HG03469 (cell line): ENCODE data around the gene CACNA1A.
"Not testable (repeated sequence)": the region's sequence is repeated elsewhere in the genome, so short reads cannot be mapped to it uniquely, and the experiment has no call there.

ENCODE experiments used
- ATAC-seq: cut with Tn5 transposase; IDR thresholded peaks from one replicate; pipeline ENCODE4 v1.9.1; 2021; ENCODE audit warnings: mild to moderate bottlenecking, moderate library complexity, moderate number of reproducible peaks; ENCODE audit not compliant: unreplicated experiment

CACNA1A gene

DNA sequence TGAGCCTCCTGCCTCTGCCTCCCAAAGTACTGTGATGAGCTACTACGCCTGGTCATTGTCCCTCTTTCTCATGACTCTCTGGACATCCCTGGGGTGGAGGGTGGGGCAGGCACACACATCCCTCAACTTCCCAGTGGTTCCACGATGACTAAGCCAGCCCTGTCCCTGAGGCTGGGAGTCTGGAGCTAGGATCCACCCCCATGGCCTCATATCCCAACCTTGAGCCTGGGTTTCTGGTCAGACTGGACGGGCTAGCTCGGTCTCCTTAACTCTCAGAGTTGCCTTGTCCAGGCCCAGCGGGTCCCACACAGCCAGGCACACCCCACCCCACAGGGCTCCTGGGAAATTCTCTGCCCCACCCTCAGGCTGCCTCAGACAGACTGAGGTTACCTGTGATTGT is 336.5 kb downstream of the CACNA1A start:
- no peak for ATAC-seq

DNA sequence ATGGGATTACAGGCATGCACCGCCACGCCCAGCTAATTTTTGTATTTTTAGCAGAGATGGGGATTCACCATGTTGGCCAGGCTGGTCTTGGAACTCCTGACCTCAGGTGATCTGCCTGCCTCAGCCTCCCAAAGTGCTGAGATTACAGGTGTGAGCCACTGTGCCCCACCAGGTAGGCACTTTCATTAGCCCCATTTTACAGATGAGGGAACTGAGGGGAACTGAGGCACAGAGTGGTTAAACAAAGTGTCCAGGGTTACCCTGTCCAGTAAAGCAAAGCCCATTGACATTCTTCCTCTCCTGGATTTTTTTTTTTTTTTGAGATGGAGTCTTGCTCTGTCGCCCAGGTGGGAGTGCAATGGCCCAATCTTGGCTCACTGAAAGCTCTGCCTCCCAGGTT is 340.1 kb downstream of the CACNA1A start:
- not testable (repeated sequence) for ATAC-seq

DNA sequence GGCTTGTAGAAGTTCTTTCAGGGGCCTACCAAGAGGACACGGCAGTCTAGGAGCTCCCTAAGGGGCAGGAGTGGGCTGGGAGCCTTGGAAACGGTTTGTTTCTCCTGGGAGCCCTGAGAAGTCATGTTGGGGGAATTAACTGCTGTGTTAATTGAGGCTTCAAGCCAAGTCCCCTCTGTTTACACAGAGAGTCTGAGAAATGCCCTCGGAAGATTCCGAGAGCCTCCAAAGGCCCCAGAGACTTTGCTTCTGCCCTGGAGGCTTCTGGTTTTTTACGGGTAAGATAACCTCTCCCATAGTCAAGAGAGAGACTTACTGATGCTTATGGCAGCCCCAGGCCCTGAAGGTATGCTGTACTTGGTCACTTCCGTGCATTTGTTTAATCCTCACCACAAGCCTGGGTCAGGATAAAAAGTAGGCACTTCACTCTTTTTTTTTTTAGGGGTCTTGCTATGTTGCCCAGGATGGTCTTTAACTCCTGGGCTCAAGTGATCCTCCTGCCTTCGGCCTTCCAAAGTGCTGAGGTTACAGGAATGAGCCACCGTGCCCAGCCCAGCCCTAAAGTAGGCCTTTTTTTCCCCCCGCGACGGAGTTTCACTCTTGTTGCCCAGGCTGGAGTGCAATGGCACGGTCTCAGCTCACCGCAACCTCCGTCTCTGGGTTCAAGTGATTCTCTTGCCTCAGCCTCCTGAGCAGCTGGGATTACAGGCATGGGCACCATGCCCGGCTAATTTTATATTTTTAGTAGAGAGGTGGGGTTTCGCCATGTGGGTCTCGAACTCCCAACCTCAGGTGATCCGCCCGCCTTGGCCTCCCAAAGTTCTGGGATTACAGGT is 340.9 kb downstream of the CACNA1A start:
- no peak for ATAC-seq

DNA sequence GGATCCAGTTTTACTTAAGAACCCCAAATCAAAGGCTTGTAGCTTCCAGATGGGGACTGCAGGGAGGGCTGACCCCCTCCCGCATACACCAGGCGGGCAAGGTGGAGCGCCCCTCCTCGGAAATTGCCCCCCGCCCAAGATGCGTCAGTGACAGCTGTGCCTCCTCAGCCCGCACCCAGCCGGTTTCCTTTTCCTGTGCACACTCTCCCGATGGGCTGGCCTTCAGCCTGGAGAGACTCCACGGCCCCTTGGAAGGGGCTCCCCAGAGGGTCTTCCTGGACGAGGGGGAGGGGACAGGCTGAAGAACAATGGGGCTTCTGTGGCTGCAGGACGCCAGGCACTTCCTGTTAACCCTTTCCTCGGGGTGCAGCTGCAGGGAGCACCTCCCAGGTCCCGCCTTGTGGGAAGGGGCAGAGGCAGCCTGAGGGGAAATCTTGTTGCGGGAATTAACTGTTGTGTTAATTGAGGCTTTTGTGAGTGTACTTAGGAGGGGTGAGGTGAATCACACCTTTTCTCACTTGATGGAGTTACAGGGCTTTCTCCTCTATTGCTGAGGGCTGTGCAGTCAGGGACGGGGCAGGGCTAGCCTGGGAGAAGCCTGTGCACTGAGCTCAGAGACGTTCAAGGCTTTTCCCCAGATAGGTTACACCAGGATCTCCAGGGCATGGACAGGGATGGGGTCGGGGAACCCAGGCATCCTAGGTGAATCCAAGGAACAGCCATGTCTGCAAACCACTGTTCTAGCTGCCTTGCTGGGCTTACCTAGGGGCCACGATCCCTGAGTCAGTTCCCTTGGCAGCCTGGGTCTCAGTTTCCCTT is 341.7 kb downstream of the CACNA1A start:
- ATAC-seq: no peak

DNA sequence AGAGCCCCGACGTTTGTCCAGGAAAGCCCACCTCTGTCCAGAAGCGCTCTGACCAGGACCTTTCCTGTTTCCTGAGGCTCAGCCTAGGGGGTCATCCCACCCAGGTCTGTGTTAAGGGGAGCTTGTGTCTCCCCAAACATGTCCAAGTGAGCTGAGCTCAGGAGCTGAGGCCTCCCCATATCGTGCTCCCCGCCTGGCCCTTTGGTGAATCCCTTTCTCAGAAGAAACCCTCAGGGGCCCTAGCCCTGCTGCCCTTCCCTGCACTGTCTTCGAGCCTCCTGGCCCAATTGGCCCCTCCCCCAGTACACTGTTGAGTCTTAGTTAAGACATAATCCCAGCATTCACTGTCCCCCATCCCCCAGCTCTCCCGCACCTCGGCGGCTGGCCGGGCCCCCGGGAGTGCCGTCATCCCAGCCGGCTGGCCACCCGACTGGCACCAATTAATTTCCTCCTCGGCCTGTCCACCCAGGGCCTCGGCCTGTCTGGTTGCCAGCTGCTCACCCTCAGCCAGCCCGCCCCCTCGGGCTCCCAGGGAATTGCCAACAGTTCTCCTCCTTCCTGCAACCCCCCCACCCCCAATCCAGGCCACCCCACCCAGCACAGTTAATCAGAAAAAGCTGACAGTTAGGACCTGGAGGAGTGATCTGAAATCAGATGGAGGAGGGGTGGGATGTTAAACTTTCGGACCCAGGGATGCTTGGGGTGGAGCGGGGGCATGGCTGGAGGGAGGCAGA is 342.5 kb downstream of the CACNA1A start:
- ATAC-seq: no peak

DNA sequence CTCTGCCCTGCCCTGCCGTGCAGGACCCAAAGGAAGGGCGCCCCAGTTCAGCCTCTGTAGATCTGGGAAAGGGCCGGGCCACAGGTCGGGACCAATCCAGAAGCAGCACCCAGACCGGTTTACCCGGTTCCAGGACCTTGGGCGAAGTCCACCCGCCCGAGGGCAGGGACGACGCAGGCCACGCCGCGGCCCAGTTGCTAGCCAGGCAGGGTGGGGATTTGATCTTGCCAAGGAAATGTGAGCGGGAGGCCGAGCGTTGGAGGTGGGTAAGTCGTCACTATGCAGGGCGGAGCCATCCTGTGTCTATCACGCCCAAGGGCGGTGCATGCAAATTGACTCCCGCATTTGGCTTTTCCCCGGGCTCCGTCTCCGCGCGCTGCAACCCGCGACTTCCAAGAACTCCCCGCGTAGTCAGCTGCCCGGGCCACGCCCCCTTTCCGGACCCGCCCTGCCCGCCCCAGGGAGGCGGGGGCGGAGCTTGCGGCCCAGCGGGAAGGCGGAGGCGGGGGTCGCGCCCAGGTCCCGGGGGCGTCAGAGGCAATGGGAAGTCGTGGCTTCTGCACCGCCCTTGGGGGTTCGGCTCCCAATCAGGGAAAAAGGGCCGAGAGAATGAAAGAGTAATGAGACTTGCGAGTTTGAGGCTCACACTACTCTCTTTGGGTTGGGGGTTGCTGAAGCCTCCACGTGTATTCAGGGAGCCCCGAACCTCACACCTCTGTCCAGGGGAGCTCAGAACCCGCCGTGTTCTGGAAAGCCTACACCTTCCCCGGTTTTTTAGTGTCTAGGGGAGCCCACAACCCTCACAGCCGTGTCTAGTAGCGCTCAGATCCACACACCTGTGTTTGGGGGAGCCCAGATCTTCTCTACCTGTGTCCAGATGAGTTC is 343.3 kb downstream of the CACNA1A start:
- no peak for ATAC-seq

DNA sequence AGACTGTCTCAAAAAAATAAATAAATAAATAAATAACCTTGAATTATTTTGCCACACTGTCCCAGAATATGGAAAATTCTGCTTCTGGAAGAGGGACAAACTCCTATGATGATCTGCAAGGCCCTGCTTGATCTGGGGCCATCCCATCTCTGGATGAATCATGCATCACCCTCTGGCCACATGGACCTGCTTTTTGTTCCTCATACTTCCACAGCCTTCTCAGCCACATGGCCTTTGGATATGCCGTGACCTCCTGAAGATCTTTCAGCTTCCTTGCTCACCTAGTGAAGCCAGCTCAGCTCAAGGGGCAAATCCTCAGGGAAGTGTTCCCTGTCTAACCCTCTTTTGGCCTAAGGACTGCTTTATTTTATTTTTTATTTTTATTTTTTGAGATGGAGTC is 345.7 kb downstream of the CACNA1A start:
- ATAC-seq: no peak

DNA sequence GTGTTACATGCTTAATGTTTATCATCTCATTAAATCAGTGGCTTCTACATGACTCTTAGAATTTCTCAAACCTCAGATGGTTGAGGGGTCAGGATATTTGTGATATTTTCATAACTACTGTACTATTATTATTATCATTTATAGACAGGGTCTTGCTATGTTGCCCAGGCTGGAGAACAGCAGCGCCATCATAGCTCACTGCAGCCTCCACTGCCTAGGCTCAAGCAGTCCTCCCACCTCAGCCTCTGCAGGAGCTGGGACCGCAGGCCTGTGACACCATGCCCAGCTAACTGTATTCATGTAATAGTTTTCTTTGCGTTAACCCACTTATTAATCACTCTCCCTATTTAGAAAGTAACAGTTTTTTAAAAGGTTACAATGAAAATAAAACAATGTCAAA is 346.6 kb downstream of the CACNA1A start:
- no peak for ATAC-seq
